ENCODE data around the gene PLEKHA4. TPM values are rescaled to one million over a fixed set of nuclear protein-coding genes. Genes with fewer than 3 reads are reported as not detected.

The PLEKHA4 gene
- total and polyA plus RNA-seq, 9 of the 15 experiments (the other 6 are each of a cell fraction or from before 2014, with no cell fraction given) = 0.07 to 30.8 (median 11.4) TPM

DNA sequence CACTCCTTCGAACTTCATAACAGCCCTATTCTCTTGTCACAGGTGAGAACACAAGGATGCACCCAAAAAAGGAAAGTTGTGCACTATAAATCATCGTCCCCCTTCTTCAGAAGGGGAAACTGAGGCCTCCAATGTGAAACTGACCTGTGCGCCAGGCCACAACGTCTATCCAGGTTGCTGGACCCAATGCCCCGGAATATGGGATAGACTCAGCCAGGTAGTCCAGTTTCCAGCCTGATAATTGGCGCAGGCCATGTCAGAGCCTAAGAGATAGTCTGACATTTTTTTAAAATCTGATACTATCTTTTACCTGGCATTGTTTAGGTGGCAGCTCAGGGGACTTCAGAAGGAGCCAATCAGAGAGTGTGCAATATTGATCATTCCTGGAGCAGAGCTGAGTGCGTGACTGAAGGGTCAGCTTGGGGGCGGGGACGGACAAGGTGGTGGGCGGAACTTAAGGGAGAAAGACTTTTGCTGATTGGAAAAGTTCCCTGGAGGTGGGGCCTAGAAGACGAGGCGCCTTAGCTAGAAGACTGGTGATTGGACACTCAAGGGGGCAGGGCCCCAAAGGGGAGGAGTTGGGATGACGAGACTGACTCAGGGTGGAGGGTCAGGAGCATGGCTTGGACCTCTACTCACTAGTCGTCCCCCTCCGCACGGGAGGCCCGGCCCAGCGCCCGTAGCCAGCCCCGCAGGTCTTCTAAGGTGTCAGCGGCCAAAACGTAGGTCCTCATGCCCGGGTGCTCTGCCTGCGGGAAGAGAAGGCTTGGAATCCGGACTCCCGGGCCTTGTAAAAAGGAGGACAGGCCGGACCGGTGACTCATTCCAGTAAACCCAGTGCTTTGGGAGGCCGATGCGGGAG lies 8.5 kb downstream of the PLEKHA4 start (continued):
- TF ChIP-seq, protein P1, sequence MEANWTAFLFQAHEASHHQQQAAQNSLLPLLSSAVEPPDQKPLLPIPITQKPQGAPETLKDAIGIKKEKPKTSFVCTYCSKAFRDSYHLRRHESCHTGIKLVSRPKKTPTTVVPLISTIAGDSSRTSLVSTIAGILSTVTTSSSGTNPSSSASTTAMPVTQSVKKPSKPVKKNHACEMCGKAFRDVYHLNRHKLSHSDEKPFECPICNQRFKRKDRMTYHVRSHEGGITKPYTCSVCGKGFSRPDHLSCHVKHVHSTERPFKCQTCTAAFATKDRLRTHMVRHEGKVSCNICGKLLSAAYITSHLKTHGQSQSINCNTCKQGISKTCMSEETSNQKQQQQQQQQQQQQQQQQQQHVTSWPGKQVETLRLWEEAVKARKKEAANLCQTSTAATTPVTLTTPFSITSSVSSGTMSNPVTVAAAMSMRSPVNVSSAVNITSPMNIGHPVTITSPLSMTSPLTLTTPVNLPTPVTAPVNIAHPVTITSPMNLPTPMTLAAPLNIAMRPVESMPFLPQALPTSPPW (CRISPR knock-in tag; IDR thresholded peaks at IDR 0.05) = 0 out of 2 replicates have a peak, but pooled peaks have one; percentile 6
- 0 out of 2 replicates have a peak, but pooled peaks have one; percentile 16 for TF ChIP-seq JUN (IDR thresholded peaks at IDR 0.05; ENCODE audit: borderline replicate concordance, low read depth, low read length)
- TF ChIP-seq JUN (CRISPR knock-in tag; IDR thresholded peaks at IDR 0.05; ENCODE audit: borderline replicate concordance) = no peak
- no peak for TF ChIP-seq ZKSCAN1 (IDR thresholded peaks at IDR 0.05; ENCODE audit: low read depth, low read length)
- TF ChIP-seq RB1 (IDR thresholded peaks at IDR 0.05; ENCODE audit: low read depth) = 0 out of 2 replicates have a peak, but pooled peaks have one; percentile 53
- TF ChIP-seq PHB (CRISPR knock-in tag; IDR thresholded peaks at IDR 0.05) = no peak
- TF ChIP-seq, protein P2, sequence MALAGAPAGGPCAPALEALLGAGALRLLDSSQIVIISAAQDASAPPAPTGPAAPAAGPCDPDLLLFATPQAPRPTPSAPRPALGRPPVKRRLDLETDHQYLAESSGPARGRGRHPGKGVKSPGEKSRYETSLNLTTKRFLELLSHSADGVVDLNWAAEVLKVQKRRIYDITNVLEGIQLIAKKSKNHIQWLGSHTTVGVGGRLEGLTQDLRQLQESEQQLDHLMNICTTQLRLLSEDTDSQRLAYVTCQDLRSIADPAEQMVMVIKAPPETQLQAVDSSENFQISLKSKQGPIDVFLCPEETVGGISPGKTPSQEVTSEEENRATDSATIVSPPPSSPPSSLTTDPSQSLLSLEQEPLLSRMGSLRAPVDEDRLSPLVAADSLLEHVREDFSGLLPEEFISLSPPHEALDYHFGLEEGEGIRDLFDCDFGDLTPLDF (CRISPR knock-in tag; IDR thresholded peaks at IDR 0.05) = no peak
- no peak for TF ChIP-seq SMC3 (conservative IDR thresholded peaks at IDR 0.05; ENCODE audit: insufficient read depth, low read depth, low read length)
- TF ChIP-seq ZNF445 (CRISPR knock-in tag; IDR thresholded peaks at IDR 0.05; ENCODE audit: low read depth) = no peak
- TF ChIP-seq SMAD2 (IDR thresholded peaks at IDR 0.05; ENCODE audit: low read depth, low read length) = no peak
- TF ChIP-seq MIER1 (IDR thresholded peaks at IDR 0.05; ENCODE audit: low read depth) = no peak
- no peak for TF ChIP-seq PRMT5 (CRISPR knock-in tag; IDR thresholded peaks at IDR 0.05)
- no peak for TF ChIP-seq HDAC3 (IDR thresholded peaks at IDR 0.05; ENCODE audit: borderline replicate concordance, partially characterized antibody)
- no peak for TF ChIP-seq NR2C2 (CRISPR knock-in tag; IDR thresholded peaks at IDR 0.05)
- TF ChIP-seq NR2C2 (tag; IDR thresholded peaks at IDR 0.05) = peak; percentile 77
- TF ChIP-seq, protein P3, sequence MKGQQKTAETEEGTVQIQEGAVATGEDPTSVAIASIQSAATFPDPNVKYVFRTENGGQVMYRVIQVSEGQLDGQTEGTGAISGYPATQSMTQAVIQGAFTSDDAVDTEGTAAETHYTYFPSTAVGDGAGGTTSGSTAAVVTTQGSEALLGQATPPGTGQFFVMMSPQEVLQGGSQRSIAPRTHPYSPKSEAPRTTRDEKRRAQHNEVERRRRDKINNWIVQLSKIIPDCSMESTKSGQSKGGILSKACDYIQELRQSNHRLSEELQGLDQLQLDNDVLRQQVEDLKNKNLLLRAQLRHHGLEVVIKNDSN (CRISPR knock-in tag; IDR thresholded peaks at IDR 0.05) = no peak
- no peak for TF ChIP-seq RBM17 (IDR thresholded peaks at IDR 0.05; ENCODE audit: borderline replicate concordance, low read depth, low read length)
- TF ChIP-seq ADNP (tag; IDR thresholded peaks at IDR 0.05) = no peak
- no peak for TF ChIP-seq HDAC6 (IDR thresholded peaks at IDR 0.05; ENCODE audit: low read depth, low read length)
- no peak for TF ChIP-seq CBX3 (IDR thresholded peaks at IDR 0.05; ENCODE audit: borderline replicate concordance in 1 of 2, low read length in 2 of 2)
- TF ChIP-seq, protein P4, sequence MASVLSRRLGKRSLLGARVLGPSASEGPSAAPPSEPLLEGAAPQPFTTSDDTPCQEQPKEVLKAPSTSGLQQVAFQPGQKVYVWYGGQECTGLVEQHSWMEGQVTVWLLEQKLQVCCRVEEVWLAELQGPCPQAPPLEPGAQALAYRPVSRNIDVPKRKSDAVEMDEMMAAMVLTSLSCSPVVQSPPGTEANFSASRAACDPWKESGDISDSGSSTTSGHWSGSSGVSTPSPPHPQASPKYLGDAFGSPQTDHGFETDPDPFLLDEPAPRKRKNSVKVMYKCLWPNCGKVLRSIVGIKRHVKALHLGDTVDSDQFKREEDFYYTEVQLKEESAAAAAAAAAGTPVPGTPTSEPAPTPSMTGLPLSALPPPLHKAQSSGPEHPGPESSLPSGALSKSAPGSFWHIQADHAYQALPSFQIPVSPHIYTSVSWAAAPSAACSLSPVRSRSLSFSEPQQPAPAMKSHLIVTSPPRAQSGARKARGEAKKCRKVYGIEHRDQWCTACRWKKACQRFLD (CRISPR knock-in tag; IDR thresholded peaks at IDR 0.05) = 0 out of 2 replicates have a peak, but pooled peaks have one; percentile 26
- peak; percentile 25; the same call in 1 of the 2 replicates for TF ChIP-seq MTA3 (IDR thresholded peaks at IDR 0.05; ENCODE audit: borderline replicate concordance)
